Stromal cell of bone marrow (primary cell): ENCODE results near the gene LHFPL6.

Experiments used
- DNase-seq: peaks from one replicate; pipeline ENCODE4 v3.0.0-alpha.2; 2012; ENCODE audit warnings: low read depth

Gene LHFPL6

GRCh38 chr13:39554371-39554770 is 48.6 kb downstream of the LHFPL6 start:
- no peak for DNase-seq

GRCh38 chr13:39552246-39552645 is 50.7 kb downstream of the LHFPL6 start:
- DNase-seq, result no peak

GRCh38 chr13:39550931-39551330 is 52.1 kb downstream of the LHFPL6 start:
- DNase-seq, result no peak

- no peak for DNase-seq
These were observed 55.9 kb downstream of the LHFPL6 start for GRCh38 chr13:39547108-39547507.

- DNase-seq, result no peak
These were observed 60.6 kb downstream of the LHFPL6 start for GRCh38 chr13:39542361-39542760.

- DNase-seq, result no peak
These were observed 61.9 kb downstream of the LHFPL6 start for GRCh38 chr13:39540929-39541605.

- no peak for DNase-seq
These were observed 63.9 kb downstream of the LHFPL6 start for GRCh38 chr13:39538816-39539790.

GRCh38 chr13:39536906-39537305 is 66.1 kb downstream of the LHFPL6 start:
- DNase-seq, result no peak

- no peak for DNase-seq
These were observed 66.7 kb downstream of the LHFPL6 start for GRCh38 chr13:39536274-39536673.

- no peak for DNase-seq
These were observed 69.3 kb downstream of the LHFPL6 start for GRCh38 chr13:39533651-39534150.

GRCh38 chr13:39531646-39532045 is 71.3 kb downstream of the LHFPL6 start:
- DNase-seq, result no peak

- peak; percentile 31 for DNase-seq
These were observed 72.1 kb downstream of the LHFPL6 start for GRCh38 chr13:39530916-39531315.

GRCh38 chr13:39528661-39528980 is 74.4 kb downstream of the LHFPL6 start:
- DNase-seq, result no peak

- DNase-seq, result peak; percentile 84
These were observed 74.9 kb downstream of the LHFPL6 start for GRCh38 chr13:39527961-39528660.

GRCh38 chr13:39527301-39527700 is 75.7 kb downstream of the LHFPL6 start:
- no peak for DNase-seq

- DNase-seq, result no peak
These were observed 76.5 kb downstream of the LHFPL6 start for GRCh38 chr13:39526499-39526898.

GRCh38 chr13:39525506-39525905 is 77.5 kb downstream of the LHFPL6 start:
- no peak for DNase-seq

GRCh38 chr13:39524795-39525194 is 78.2 kb downstream of the LHFPL6 start:
- DNase-seq, result no peak

- DNase-seq, result no peak
These were observed 80.7 kb downstream of the LHFPL6 start for GRCh38 chr13:39522329-39522728.

GRCh38 chr13:39521701-39522100 is 81.3 kb downstream of the LHFPL6 start:
- DNase-seq, result no peak

- no peak for DNase-seq
These were observed 86.9 kb downstream of the LHFPL6 start for GRCh38 chr13:39516096-39516495.

- DNase-seq, result no peak
These were observed 87.7 kb downstream of the LHFPL6 start for GRCh38 chr13:39515224-39515714.
